ENCODE results near the gene SLC12A9.
"Not testable (repeated sequence)": the region's sequence is repeated elsewhere in the genome, so short reads cannot be mapped to it uniquely, and the experiment has no call there.

The SLC12A9 gene

GRCh38 chr7:100852048-100852872, at the start of gene SLC12A9:
Gene SLC12A9 (plus strand): TSS chr7:100852713. CDS start chr7:100854198, 1,485 bp downstream.
- DNase-seq, result peak; percentile 91
- in situ Hi-C loops (cut with MboI; ENCODE audit: low pct_unique_long_range_greater_than_20kb, low sequenced_read_pairs), result no loop called here

- no peak for DNase-seq
- in situ Hi-C loops (cut with MboI; ENCODE audit: low pct_unique_long_range_greater_than_20kb, low sequenced_read_pairs), result no loop called here
Observed at GRCh38 chr7:100802951-100803350, 49.6 kb upstream of the SLC12A9 start.

GRCh38 chr7:100803398-100804161, 48.9 kb upstream of the SLC12A9 start:
- in situ Hi-C loops (cut with MboI; ENCODE audit: low pct_unique_long_range_greater_than_20kb, low sequenced_read_pairs), result no loop called here
- DNase-seq, result peak; percentile 94

- DNase-seq, result no peak
- in situ Hi-C loops (cut with MboI; ENCODE audit: low pct_unique_long_range_greater_than_20kb, low sequenced_read_pairs), result no loop called here
Observed at GRCh38 chr7:100804681-100805431, 47.7 kb upstream of the SLC12A9 start.

- in situ Hi-C loops (cut with MboI; ENCODE audit: low pct_unique_long_range_greater_than_20kb, low sequenced_read_pairs), result no loop called here
- DNase-seq, result no peak
Observed at GRCh38 chr7:100806276-100806675, 46.2 kb upstream of the SLC12A9 start.

GRCh38 chr7:100806883-100807282, 45.6 kb upstream of the SLC12A9 start:
- in situ Hi-C loops (cut with MboI; ENCODE audit: low pct_unique_long_range_greater_than_20kb, low sequenced_read_pairs), result not testable (repeated sequence)

GRCh38 chr7:100808354-100808875, 44.1 kb upstream of the SLC12A9 start:
- in situ Hi-C loops (cut with MboI; ENCODE audit: low pct_unique_long_range_greater_than_20kb, low sequenced_read_pairs), result no loop called here
- no peak for DNase-seq

More at GRCh38 chr7:100806883-100807282, 45.6 kb upstream of the SLC12A9 start:
- DNase-seq, result not testable (repeated sequence)

GRCh38 chr7:100811480-100811879, 41.0 kb upstream of the SLC12A9 start:
- in situ Hi-C loops (cut with MboI; ENCODE audit: low pct_unique_long_range_greater_than_20kb, low sequenced_read_pairs), result no loop called here
- no peak for DNase-seq

GRCh38 chr7:100812729-100813128, 39.8 kb upstream of the SLC12A9 start:
- no peak for DNase-seq
- in situ Hi-C loops (cut with MboI; ENCODE audit: low pct_unique_long_range_greater_than_20kb, low sequenced_read_pairs), result no loop called here

- DNase-seq; in situ Hi-C loops (cut with MboI; ENCODE audit: low pct_unique_long_range_greater_than_20kb, low sequenced_read_pairs): not testable (repeated sequence)
Observed at GRCh38 chr7:100816515-100816914, 36.0 kb upstream of the SLC12A9 start.

- no peak for DNase-seq
Observed at GRCh38 chr7:100817097-100817496, 35.4 kb upstream of the SLC12A9 start.

GRCh38 chr7:100818366-100818765, 34.1 kb upstream of the SLC12A9 start:
- in situ Hi-C loops (cut with MboI; ENCODE audit: low pct_unique_long_range_greater_than_20kb, low sequenced_read_pairs), result no loop called here
- DNase-seq, result no peak

More at GRCh38 chr7:100817097-100817496, 35.4 kb upstream of the SLC12A9 start:
- in situ Hi-C loops (cut with MboI; ENCODE audit: low pct_unique_long_range_greater_than_20kb, low sequenced_read_pairs), result no loop called here

GRCh38 chr7:100818825-100819224, 33.7 kb upstream of the SLC12A9 start:
- DNase-seq, result no peak
- in situ Hi-C loops (cut with MboI; ENCODE audit: low pct_unique_long_range_greater_than_20kb, low sequenced_read_pairs), result no loop called here

- no peak for DNase-seq
- in situ Hi-C loops (cut with MboI; ENCODE audit: low pct_unique_long_range_greater_than_20kb, low sequenced_read_pairs), result no loop called here
Observed at GRCh38 chr7:100819586-100819985, 32.9 kb upstream of the SLC12A9 start.

- no peak for DNase-seq
- in situ Hi-C loops (cut with MboI; ENCODE audit: low pct_unique_long_range_greater_than_20kb, low sequenced_read_pairs), result no loop called here
Observed at GRCh38 chr7:100822236-100823139, 30.0 kb upstream of the SLC12A9 start.

- no peak for DNase-seq
- in situ Hi-C loops (cut with MboI; ENCODE audit: low pct_unique_long_range_greater_than_20kb, low sequenced_read_pairs), result no loop called here
Observed at GRCh38 chr7:100823140-100823525, 29.4 kb upstream of the SLC12A9 start.

GRCh38 chr7:100823534-100823933, 29.0 kb upstream of the SLC12A9 start:
- DNase-seq, result no peak
- in situ Hi-C loops (cut with MboI; ENCODE audit: low pct_unique_long_range_greater_than_20kb, low sequenced_read_pairs), result no loop called here

GRCh38 chr7:100824499-100825214, 27.9 kb upstream of the SLC12A9 start:
- no peak for DNase-seq
- in situ Hi-C loops (cut with MboI; ENCODE audit: low pct_unique_long_range_greater_than_20kb, low sequenced_read_pairs), result no loop called here

All from KBM-7 (cell line).